GM06990 (cell line): ENCODE data around the gene SLC13A4.

ENCODE experiments used
- DNase-seq: peaks from one replicate; pipeline ENCODE4 v3.0.0-alpha.2; 2011; ENCODE audit not compliant: insufficient read length; ENCODE audit errors: extremely low read depth
- H3K27me3 ChIP-seq: replicated peaks from 2 replicates; pipeline ENCODE4 v1.6.0; 2011; ENCODE audit warnings: low read length; ENCODE audit not compliant: control insufficient read depth, insufficient read depth
- H3K36me3 ChIP-seq: 2 replicates; pipeline ENCODE4 v1.5.1; 2011; ENCODE audit warnings: low read length; ENCODE audit not compliant: control insufficient read depth, insufficient read depth
- H3K4me3 ChIP-seq: replicated peaks from 2 replicates; pipeline ENCODE4 v1.5.1; 2011; ENCODE audit warnings: low read depth, mild to moderate bottlenecking, control low read depth, low read length
- TF ChIP-seq, protein P1 (sequence below): IDR thresholded peaks from 2 replicates; pipeline ENCODE4 v1.5.1; 2011; ENCODE audit warnings: low read length, control low read depth, mild to moderate bottlenecking, inconsistent platforms; ENCODE audit not compliant: insufficient read depth, poor library complexity, severe bottlenecking

Gene SLC13A4

DNA sequence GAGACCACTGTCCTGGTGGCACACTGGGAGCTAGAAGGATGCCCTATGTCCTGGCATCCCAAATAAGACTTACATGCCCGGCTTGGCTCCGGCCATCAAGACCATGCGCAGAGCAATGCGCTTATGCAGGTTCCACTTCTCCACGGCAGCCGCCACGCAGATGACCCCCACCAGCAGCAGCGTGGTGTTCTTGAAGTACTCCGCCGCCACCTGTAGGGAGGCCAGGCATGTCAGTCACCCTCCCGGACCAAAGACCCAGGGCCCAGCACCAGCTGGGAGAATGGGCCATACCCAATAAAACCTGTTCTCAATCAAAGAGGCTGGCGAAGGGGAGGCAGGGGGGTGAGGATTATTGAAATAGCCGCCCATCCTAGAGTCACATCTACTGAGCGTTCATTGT lies 19.9 kb downstream of the SLC13A4 start:
- Histone ChIP-seq H3K27me3 (no peaks in the 10 kb centered on the region), H3K4me3 (no peak overlapping the region), H3K36me3 (no peaks in the 10 kb centered on the region)
- no peak for DNase-seq
- TF ChIP-seq, protein P1, sequence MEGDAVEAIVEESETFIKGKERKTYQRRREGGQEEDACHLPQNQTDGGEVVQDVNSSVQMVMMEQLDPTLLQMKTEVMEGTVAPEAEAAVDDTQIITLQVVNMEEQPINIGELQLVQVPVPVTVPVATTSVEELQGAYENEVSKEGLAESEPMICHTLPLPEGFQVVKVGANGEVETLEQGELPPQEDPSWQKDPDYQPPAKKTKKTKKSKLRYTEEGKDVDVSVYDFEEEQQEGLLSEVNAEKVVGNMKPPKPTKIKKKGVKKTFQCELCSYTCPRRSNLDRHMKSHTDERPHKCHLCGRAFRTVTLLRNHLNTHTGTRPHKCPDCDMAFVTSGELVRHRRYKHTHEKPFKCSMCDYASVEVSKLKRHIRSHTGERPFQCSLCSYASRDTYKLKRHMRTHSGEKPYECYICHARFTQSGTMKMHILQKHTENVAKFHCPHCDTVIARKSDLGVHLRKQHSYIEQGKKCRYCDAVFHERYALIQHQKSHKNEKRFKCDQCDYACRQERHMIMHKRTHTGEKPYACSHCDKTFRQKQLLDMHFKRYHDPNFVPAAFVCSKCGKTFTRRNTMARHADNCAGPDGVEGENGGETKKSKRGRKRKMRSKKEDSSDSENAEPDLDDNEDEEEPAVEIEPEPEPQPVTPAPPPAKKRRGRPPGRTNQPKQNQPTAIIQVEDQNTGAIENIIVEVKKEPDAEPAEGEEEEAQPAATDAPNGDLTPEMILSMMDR: no peak

DNA sequence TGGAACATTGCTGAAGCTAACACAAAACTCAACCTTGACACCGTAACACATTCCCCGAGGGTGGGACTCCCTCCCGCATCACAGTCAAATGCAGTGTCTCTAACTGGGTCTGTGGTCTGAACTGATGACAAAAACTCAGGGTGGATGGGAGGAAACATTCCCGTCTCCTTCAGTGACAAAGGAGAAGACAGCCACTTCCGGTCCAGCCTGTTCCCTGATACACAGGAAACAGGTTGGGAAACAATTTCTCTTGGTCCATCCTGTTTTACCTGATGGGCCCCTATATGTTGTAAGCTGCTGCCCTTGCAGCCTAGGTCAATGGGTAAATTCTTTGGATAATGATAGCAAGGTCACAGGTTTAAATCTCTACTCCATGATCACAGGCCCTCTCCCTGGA lies 20.4 kb downstream of the SLC13A4 start:
- TF ChIP-seq, protein P1: no peak
- Histone ChIP-seq H3K4me3 (no peak overlapping the region), H3K36me3 (no peaks in the 10 kb centered on the region), H3K27me3 (no peaks in the 10 kb centered on the region)
- no peak for DNase-seq

DNA sequence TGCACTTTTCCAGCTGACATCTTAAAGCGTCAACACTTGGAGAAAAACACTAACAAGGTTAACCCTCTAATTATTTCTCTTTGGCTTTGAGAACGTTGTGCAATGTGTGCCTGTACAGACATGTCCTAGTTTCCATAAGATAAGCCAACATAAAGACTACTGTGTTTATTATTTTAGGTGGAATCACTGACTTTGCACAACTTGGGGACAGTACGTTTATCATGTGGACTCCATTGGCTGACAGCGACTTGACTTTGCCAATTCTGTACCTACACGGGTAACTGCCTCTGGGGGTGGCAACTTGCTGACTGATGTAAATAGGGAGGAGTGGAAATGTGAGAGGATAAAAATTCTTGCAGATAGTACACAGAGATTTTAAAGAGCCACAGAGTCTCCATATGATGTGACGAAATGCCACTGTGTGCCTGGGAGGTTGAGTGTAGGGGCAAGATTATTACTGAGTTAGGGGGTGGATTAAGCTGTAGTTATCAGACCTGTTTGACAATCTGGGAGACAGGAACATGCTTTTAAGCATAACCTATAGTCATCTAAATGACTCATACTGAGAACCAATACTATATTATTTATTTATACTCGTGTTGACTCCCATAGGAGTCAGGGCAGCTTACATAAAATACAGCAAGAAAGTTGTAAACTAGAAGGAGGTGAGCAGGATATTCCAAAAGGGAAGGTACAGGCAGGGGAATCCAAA lies 21.0 kb downstream of the SLC13A4 start:
- no peaks in the 10 kb centered on the region for H3K27me3 ChIP-seq
- H3K36me3 ChIP-seq: no peaks in the 10 kb centered on the region
- no peak for DNase-seq
- TF ChIP-seq, protein P1: no peak
- no peak overlapping the region for H3K4me3 ChIP-seq

DNA sequence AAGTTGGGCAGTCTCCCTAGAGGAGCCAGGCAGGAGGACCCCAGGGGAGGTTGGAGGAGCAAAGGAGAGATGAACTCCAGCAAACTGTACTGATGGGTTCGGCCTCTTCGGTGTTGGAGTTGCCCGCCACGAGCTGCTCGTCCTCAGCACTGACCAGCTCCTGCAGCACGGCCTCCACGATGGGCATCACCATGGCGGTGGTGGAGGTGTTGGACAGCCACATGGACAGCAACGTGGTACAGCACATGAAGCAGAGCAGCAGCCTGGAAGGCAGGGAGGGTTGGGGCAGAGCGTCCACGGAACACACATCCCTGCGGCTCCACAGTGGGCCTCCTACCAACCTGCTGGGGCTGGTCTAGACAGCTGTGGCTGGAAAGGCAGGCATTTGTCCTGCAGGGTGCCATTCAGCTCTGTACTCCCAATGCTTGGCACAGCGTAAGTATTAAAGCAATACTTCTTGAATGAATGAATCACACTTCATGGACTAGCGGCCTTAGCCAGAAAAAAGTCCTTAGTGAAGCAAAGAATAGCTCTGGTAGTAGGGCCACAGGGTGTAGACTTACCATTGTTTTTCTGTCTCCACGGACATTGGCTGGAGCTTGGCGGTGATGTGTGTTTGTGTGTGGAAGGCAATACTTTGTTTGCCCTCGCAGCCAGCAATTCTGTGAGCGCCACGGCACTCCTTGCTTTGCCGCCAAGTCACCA lies 21.8 kb downstream of the SLC13A4 start:
- TF ChIP-seq, protein P1: no peak
- Histone ChIP-seq H3K4me3 (no peak overlapping the region), H3K36me3 (no peaks in the 10 kb centered on the region), H3K27me3 (no peaks in the 10 kb centered on the region)
- DNase-seq: no peak

DNA sequence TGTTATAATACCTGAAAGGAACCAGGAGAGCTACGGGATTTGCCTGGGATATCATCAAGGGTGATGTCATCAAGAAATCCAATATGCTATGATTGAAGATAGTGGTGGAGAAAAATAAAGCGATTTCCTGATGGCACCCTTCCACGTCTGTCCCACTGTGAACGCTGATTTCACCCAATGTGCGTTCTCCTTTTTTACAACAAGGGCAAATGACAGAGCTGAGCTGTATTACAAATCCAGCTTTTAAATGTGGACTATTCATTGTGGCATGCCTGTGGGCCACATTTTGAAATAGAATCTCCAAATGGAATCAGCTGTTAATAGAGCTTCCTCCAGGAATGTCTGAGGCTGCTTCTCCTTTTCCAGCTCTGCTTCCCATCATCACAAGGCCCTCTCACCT lies 23.3 kb downstream of the SLC13A4 start:
- TF ChIP-seq, protein P1: no peak
- DNase-seq: no peak
- no peaks in the 10 kb centered on the region for H3K27me3 ChIP-seq

DNA sequence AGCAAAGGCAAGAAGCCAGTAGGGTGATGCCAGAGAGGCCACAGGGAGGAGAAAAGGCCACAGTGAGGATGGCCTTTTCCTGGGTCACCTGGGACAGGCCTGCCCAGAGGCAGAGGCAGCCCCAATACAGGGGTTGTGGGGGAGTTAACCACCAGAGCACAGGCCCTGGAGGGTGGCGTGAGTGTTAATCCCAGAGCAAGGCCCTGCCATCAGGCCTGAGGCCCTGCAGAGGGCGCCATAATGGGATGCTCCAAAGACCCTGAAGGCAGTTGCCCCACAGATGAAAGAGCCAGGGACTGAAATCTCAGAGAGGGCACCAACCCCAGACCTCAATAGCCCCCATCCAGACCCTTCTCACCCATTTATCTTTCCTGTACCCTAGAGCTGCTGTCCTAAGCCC lies 23.9 kb downstream of the SLC13A4 start:
- TF ChIP-seq, protein P1: peak; percentile 44
- Histone ChIP-seq H3K27me3 (no peaks in the 10 kb centered on the region), H3K36me3 (no peaks in the 10 kb centered on the region), H3K4me3 (no peak overlapping the region)
- no peak for DNase-seq

More for the DNA sequence above, 23.3 kb downstream of the SLC13A4 start:
- Histone ChIP-seq H3K4me3 (no peak overlapping the region), H3K36me3 (no peaks in the 10 kb centered on the region)
